Osteocyte (in vitro differentiated cells): ENCODE measurements around the gene NRXN2. TPM values are rescaled to one million over a fixed set of nuclear protein-coding genes. Genes with fewer than 3 reads are reported as not detected.

Experiments used
- DNase-seq: peaks from one replicate; pipeline ENCODE4 v3.0.0; 2021; ENCODE audit warnings: mixed read lengths; ENCODE audit not compliant: unreplicated experiment; ENCODE audit errors: extremely low spot score
- H3K27ac Mint-ChIP-seq: one replicate; pipeline ENCODE4 v1.8.0; 2021; ENCODE audit warnings: mild to moderate bottlenecking, mixed read lengths; ENCODE audit not compliant: unreplicated experiment
- H3K27me3 Mint-ChIP-seq: one replicate; pipeline ENCODE4 v1.8.0; 2021; ENCODE audit warnings: mixed read lengths; ENCODE audit not compliant: unreplicated experiment
- H3K36me3 Mint-ChIP-seq: one replicate; pipeline ENCODE4 v1.8.0; 2021; ENCODE audit warnings: mixed read lengths; ENCODE audit not compliant: unreplicated experiment
- H3K4me1 Mint-ChIP-seq: one replicate; pipeline ENCODE4 v1.8.0; 2021; ENCODE audit warnings: mixed read lengths; ENCODE audit not compliant: unreplicated experiment
- H3K4me3 Mint-ChIP-seq: one replicate; pipeline ENCODE4 v1.8.0; 2021; ENCODE audit warnings: mild to moderate bottlenecking, moderate library complexity, mixed read lengths; ENCODE audit not compliant: unreplicated experiment
- H3K9me3 Mint-ChIP-seq: one replicate; pipeline ENCODE4 v1.8.0; 2021; ENCODE audit warnings: mixed read lengths; ENCODE audit not compliant: unreplicated experiment
- total RNA-seq: library from RNA; stranded (reverse); gene quantifications from 2 replicates; pipeline ENCODE4 v1.2.1, GENCODE V29; 2021
- TF ChIP-seq, protein P1 (sequence below): fragments of 200-600 bp; sonication (generic); IDR thresholded peaks from 2 replicates; pipeline ENCODE4 v1.5.0; 2021; ENCODE audit warnings: antibody characterized with exemption, mild to moderate bottlenecking, moderate library complexity

Gene NRXN2
- total RNA-seq, 1 donor from 2014 or later, result 2.6 TPM

DNA sequence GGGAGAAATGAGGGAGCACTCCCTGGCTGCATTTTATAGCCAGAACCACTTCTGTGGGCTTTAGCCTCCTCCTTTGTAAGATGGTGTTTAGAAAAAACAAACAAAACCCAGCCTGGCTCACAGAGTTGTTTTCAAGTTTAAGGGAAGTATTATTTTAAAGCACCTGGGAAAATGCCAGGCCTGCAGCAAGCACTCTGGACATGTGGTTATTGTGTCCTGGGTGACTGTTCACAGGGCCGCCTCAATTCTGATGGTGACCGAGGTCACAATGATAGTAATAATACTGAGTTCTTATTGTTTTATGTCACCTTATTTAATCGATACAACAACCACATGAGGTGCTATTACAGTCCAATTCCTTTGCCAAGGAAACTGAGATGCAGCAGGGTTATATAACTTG, 152.7 kb downstream of the NRXN2 start:
- H3K27ac Mint-ChIP-seq, result no peak overlapping the region
- H3K4me1 Mint-ChIP-seq, result peaks cover 5% of the 10 kb centered on the region
- peaks cover 24% of the 10 kb centered on the region for H3K27me3 Mint-ChIP-seq
- H3K4me3 Mint-ChIP-seq, result no peak overlapping the region
- H3K9me3 Mint-ChIP-seq, result no peaks in the 10 kb centered on the region
- no peak for DNase-seq
- TF ChIP-seq, protein P1, sequence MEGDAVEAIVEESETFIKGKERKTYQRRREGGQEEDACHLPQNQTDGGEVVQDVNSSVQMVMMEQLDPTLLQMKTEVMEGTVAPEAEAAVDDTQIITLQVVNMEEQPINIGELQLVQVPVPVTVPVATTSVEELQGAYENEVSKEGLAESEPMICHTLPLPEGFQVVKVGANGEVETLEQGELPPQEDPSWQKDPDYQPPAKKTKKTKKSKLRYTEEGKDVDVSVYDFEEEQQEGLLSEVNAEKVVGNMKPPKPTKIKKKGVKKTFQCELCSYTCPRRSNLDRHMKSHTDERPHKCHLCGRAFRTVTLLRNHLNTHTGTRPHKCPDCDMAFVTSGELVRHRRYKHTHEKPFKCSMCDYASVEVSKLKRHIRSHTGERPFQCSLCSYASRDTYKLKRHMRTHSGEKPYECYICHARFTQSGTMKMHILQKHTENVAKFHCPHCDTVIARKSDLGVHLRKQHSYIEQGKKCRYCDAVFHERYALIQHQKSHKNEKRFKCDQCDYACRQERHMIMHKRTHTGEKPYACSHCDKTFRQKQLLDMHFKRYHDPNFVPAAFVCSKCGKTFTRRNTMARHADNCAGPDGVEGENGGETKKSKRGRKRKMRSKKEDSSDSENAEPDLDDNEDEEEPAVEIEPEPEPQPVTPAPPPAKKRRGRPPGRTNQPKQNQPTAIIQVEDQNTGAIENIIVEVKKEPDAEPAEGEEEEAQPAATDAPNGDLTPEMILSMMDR, result no peak
- H3K36me3 Mint-ChIP-seq, result no peaks in the 10 kb centered on the region

DNA sequence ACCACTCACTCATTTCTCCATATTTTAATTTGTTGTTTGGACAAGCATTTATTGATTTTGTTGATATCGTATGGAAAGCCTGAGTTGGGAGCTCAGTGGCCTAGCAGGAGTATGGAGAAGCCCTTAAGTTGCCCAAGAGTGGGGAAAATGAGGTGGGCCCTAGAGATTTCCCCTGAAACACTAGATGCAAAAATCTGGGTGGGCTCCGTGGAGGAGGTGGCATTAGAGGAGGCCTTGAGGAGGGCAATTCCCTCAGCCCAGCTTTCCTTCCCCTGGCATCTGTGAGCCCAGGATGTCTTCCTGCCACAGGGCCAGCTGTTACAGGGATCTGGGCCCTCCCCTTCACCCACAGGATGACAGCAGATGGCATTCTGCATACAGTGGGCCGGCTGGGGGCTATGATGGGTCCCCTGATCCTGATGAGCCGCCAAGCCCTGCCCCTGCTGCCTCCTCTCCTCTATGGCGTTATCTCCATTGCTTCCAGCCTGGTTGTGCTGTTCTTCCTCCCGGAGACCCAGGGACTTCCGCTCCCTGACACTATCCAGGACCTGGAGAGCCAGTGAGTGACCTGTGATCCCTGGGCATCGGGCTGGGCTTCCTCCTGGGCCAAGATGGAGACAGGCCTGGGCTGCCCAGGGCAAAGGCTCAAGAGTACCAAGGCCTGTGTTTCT, 153.6 kb downstream of the NRXN2 start:
- H3K27ac Mint-ChIP-seq, result no peak overlapping the region
- peaks cover 5% of the 10 kb centered on the region for H3K4me1 Mint-ChIP-seq
- H3K27me3 Mint-ChIP-seq, result peaks cover 19% of the 10 kb centered on the region
- H3K9me3 Mint-ChIP-seq, result no peaks in the 10 kb centered on the region
- no peaks in the 10 kb centered on the region for H3K36me3 Mint-ChIP-seq
- H3K4me3 Mint-ChIP-seq, result no peak overlapping the region
- TF ChIP-seq, protein P1, result no peak
- DNase-seq, result no peak

DNA sequence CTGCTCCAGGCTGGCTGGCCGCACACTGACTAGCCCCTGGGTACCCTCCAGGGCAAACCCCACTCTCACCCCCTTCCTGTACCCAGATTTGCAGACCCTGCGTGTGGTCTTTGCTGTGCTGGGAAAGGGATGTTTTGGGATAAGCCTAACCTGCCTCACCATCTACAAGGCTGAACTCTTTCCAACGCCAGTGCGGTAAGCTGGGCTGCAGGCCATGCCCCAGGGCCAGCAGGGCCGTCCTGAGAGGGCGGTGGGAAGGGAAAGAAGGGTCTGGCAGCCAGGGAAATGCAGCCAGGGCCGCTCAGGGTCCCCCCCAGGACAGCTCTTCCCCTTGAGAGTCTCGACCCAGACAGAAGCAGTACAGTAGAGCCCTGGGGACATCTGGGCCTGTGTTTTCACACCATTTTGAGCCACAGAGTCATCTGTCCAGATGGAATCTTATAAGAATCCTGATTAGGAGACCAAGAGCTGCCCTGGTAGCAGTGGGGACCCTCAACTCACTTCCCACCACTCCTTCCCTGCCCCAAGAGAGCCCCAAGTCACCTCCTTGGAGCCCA, 154.3 kb downstream of the NRXN2 start:
- Mint-ChIP-seq H3K27me3 (peaks cover 14% of the 10 kb centered on the region), H3K27ac (no peak overlapping the region), H3K36me3 (no peaks in the 10 kb centered on the region), H3K4me3 (no peak overlapping the region), H3K9me3 (no peaks in the 10 kb centered on the region), H3K4me1 (peaks cover 5% of the 10 kb centered on the region)
- TF ChIP-seq, protein P1, result no peak
- no peak for DNase-seq

DNA sequence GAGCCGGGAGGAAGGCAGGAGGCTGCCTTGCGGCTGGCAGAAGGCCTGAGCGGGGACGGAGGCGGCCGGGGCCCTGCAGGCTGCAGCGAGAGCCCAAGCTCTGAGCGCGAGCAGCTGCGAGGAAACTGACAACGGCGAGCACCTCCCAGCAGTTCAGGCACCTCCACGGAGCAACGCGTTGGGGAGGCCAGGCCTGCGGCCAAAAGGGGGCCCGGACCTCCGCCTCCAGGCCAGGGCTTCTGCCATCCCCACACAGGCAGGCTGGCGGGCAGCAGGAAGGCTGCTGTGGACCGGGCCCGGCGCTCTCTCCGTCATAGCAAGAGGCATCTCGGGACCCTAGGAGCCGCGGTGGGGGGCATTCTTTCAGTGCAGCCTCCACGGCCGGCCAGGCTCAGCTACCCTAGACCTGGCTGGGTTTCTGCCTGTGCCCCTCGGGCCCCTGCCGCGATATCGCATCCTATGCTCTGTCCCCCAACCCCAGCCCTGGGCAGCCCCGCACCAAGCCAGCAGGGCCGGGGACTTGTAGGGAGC, 154.9 kb downstream of the NRXN2 start:
- DNase-seq, result no peak
- peaks cover 14% of the 10 kb centered on the region for H3K27me3 Mint-ChIP-seq
- no peaks in the 10 kb centered on the region for H3K36me3 Mint-ChIP-seq
- TF ChIP-seq, protein P1, result no peak
- no peaks in the 10 kb centered on the region for H3K9me3 Mint-ChIP-seq
- no peak overlapping the region for H3K4me3 Mint-ChIP-seq
- peaks cover 5% of the 10 kb centered on the region for H3K4me1 Mint-ChIP-seq
- H3K27ac Mint-ChIP-seq, result no peak overlapping the region
